ENCODE results near the gene CCNY.

- TF ChIP-seq EZH2 (IDR thresholded peaks at IDR 0.05), result no peak
- no peak for TF ChIP-seq POLR2AphosphoS5 (IDR thresholded peaks at IDR 0.05; ENCODE audit: borderline replicate concordance, low read depth, low read length)
- no peak for TF ChIP-seq FOXP2 (optimal IDR thresholded peaks at IDR 0.05; ENCODE audit: control extremely low read depth, extremely low read length, insufficient read depth)
Observed at GRCh38 chr10:35388197-35388596, 51.9 kb downstream of the CCNY start.
